ENCODE measurements around the gene PPM1J.
A peak's percentile ranks its signal among the peaks of the same experiment; 100 is the strongest.

The PPM1J gene, protein sequence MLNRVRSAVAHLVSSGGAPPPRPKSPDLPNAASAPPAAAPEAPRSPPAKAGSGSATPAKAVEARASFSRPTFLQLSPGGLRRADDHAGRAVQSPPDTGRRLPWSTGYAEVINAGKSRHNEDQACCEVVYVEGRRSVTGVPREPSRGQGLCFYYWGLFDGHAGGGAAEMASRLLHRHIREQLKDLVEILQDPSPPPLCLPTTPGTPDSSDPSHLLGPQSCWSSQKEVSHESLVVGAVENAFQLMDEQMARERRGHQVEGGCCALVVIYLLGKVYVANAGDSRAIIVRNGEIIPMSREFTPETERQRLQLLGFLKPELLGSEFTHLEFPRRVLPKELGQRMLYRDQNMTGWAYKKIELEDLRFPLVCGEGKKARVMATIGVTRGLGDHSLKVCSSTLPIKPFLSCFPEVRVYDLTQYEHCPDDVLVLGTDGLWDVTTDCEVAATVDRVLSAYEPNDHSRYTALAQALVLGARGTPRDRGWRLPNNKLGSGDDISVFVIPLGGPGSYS

DNA sequence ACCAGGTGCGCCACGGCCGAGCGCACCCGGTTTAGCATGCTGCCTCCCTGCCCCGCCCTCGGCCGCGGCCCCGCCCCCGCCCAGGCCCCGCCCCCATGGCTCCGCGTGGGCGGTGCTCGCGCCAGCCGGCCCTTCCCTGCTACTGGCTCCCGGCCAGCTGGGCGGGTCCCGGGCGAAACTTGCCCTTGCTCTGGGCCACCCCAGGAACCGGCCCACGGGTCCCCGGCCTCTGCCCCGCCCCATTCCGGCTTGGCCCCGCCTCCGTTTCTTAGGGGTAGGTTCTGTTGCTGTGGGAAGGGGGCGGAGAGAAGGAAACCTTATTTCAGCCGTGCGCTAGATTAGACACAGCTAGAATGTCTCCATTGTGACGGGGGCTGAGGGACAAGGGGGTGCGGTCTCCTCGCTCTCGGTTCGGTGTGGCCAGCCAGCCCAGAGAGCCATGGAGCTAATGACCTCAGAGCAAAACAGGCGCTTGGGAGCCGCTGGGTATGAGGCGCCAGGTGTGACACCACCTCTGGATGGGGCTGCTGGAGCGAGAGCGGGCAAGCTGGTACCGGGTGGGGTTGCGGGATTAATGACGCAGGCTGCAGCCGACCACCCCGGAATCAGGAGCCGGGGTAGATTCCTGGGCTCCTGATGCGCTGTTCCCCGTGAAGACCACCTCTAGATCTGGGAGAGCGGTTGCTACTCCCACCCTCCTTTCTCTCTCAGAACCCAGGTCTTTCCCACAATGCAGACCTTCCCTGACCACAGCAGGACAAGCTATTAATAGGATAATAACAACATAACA, at the start of gene PPM1J:
PPM1J (minus strand) TSS at position 69 of the 790 bp plus-strand sequence; CDS start at position 38, 31 bp downstream.
- peak within 1 kb of the TSS; percentile 76 for H3K4me3 ChIP-seq (ENCODE audit: low read depth, low read length)
- no peak within 1 kb of the TSS; the same call in 1 of the 2 replicates for H3K9ac ChIP-seq (ENCODE audit: low read depth, low read length)
- peaks cover 42% of the 10 kb centered on the region for H3K27me3 ChIP-seq (ENCODE audit: control insufficient read depth, insufficient read depth, low read length)

DNA sequence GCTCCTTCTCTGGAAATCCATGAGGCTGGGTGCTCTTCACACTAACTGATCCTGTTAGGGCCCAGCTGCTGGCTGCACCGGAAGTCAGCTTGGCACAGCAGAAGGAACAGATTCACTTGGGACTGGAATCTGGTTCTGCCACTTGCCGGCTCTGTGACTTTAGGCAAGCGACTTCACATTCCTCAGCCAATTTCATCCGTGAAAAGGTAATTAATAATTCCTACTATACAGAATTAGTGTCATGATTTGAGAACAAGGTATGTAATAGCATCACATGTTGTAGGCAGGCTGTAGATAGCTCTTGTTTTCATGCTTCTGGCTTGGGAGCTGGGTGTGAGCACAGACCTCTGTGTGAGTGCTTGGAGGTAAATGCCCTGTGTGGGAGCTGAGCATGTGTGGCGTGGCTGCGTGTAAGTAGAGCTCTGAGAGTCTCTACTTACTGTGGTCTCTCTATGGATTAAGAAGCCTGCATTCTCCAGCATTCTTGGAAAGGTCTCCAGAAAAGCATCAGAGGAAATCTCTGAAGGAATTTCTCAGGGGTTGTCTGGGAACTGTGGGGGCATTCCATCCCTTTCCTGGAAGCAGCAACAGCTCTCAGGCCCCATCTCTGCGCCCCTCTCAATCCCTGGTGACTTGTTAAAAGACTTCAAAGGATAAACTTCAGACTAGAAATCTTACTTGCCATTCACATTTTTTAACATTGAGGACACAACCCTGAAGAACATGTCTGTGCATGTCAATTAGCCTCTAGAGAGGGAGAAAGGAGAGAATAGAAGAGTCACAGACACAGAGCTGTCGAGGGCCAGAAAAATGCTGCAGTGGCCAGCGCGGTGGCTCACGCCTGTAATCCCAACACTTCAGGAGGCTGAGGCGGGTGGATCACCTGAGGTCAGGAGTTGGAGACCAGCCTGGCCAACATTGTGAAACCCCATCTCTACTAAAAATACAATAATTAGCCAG, 47.7 kb upstream of the PPM1J start:
- Histone ChIP-seq H3K9me3 (ENCODE audit: control insufficient read depth, insufficient read depth, low read length) (no peaks in the 10 kb centered on the region), H3K36me3 (ENCODE audit: control insufficient read depth, insufficient read depth, low read length) (no peaks in the 10 kb centered on the region), H3K4me1 (ENCODE audit: control insufficient read depth, insufficient read depth, low read length) (peaks cover 21% of the 10 kb centered on the region), H3K27ac (ENCODE audit: low read depth, low read length) (peak overlapping the region; percentile 70), H3K4me3 (ENCODE audit: low read depth, low read length) (no peak overlapping the region), H3K27me3 (ENCODE audit: control insufficient read depth, insufficient read depth, low read length) (no peaks in the 10 kb centered on the region), H3K9ac (ENCODE audit: low read depth, low read length) (no peak overlapping the region)

More for the DNA sequence above, at the start of gene PPM1J:
- Histone ChIP-seq H3K27ac (ENCODE audit: low read depth, low read length) (no peak within 1 kb of the TSS), H3K9me3 (ENCODE audit: control insufficient read depth, insufficient read depth, low read length) (no peaks in the 10 kb centered on the region), H3K4me1 (ENCODE audit: control insufficient read depth, insufficient read depth, low read length) (peaks cover 28% of the 10 kb centered on the region), H3K36me3 (ENCODE audit: control insufficient read depth, insufficient read depth, low read length) (peaks cover 4% of the 10 kb centered on the region; the same call in 1 of the 2 replicates)

DNA sequence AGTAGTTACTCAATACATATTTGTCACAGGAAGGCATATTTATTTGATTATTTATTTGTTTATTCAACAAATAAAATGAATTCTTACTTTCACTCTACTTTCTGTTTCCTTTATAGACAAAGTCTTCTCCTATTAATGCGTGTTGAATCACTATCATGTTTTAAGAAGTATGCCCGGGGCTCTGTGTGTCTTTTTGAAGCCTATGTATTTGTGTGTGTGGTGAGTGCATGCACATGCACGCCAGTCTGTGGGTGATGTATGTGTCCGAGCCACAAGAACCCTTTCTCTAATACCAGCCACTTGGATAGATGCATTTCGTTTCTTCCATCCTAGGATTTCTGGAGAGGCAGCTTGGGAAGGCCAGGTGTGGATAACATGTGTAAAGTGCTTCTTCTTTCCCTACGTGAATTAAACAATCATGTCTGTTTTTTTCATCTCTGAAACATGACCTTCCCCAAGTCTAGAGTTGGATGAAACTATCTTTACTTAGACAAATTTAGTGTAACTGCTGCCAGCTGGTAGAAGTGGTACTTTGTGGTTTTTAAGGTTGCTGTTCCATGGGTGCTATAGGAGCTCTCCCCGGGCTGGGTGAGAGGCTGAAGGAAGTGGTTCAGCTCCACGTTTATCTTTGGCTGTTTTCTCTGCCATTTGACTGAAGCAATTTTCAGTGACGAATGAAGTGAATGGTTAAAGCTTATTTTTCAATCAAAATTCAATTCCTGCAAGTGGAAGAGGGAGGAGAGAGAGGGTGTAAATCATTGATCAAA, 46.8 kb upstream of the PPM1J start:
- H3K27me3 ChIP-seq (ENCODE audit: control insufficient read depth, insufficient read depth, low read length), result no peaks in the 10 kb centered on the region
- H3K36me3 ChIP-seq (ENCODE audit: control insufficient read depth, insufficient read depth, low read length), result no peaks in the 10 kb centered on the region
- H3K9me3 ChIP-seq (ENCODE audit: control insufficient read depth, insufficient read depth, low read length), result no peaks in the 10 kb centered on the region
- peak overlapping the region; percentile 70 for H3K27ac ChIP-seq (ENCODE audit: low read depth, low read length)
- H3K4me1 ChIP-seq (ENCODE audit: control insufficient read depth, insufficient read depth, low read length), result peaks cover 21% of the 10 kb centered on the region
- H3K4me3 ChIP-seq (ENCODE audit: low read depth, low read length), result no peak overlapping the region
- no peak overlapping the region for H3K9ac ChIP-seq (ENCODE audit: low read depth, low read length)

DNA sequence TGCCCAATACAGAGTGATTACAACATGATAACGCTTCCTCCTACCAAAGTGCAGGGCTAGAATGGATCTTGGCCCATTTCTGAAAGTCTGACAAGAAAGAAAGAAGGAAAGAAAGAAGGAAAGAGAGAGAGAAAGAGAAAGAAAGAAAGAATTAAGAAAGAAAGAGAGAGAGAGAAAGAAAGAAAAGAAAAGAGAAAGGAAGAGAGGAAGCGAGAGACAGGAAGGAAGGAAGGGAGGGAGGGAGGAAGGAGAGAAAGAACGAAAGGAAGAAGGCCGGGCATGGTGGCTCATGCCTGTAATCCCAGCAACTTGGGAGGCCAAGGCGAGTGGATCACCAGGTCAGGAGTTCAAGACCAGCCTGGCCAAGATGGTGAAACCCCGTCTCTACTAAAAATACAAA, 44.1 kb upstream of the PPM1J start:
- H3K27me3 ChIP-seq (ENCODE audit: control insufficient read depth, insufficient read depth, low read length), result no peaks in the 10 kb centered on the region
- H3K27ac ChIP-seq (ENCODE audit: low read depth, low read length), result no peak overlapping the region
- H3K4me1 ChIP-seq (ENCODE audit: control insufficient read depth, insufficient read depth, low read length), result peaks cover 21% of the 10 kb centered on the region
- no peaks in the 10 kb centered on the region for H3K36me3 ChIP-seq (ENCODE audit: control insufficient read depth, insufficient read depth, low read length)
- no peak overlapping the region for H3K9ac ChIP-seq (ENCODE audit: low read depth, low read length)
- no peaks in the 10 kb centered on the region for H3K9me3 ChIP-seq (ENCODE audit: control insufficient read depth, insufficient read depth, low read length)
- no peak overlapping the region for H3K4me3 ChIP-seq (ENCODE audit: low read depth, low read length)

DNA sequence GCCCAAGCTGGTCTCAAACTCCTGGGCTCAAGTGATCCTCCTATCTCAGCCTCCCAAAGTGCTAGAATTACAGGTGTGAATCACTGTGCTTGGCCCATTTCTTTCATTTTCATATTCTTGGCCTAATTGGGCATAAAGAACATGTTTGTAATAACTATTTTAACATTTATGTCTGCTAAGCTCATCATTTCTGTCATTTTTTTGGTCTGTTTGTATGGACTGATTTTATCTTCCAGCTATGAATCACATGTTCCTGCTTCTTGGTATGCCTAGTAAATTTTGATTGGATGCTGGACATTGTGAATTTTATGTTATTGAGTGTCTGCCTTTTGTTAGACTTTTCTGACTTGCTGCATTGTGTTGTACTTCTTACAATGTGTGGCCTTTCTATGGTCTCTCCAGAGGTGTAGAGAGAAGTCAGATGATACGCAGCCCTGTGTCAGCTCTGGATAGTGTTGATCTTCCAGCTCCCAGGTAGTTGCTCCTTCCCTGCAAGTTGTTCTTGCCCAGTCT, 39.0 kb upstream of the PPM1J start:
- Histone ChIP-seq H3K9me3 (ENCODE audit: control insufficient read depth, insufficient read depth, low read length) (no peaks in the 10 kb centered on the region), H3K4me3 (ENCODE audit: low read depth, low read length) (no peak overlapping the region), H3K27me3 (ENCODE audit: control insufficient read depth, insufficient read depth, low read length) (no peaks in the 10 kb centered on the region), H3K27ac (ENCODE audit: low read depth, low read length) (no peak overlapping the region), H3K4me1 (ENCODE audit: control insufficient read depth, insufficient read depth, low read length) (peaks cover 5% of the 10 kb centered on the region), H3K36me3 (ENCODE audit: control insufficient read depth, insufficient read depth, low read length) (no peaks in the 10 kb centered on the region), H3K9ac (ENCODE audit: low read depth, low read length) (no peak overlapping the region)

DNA sequence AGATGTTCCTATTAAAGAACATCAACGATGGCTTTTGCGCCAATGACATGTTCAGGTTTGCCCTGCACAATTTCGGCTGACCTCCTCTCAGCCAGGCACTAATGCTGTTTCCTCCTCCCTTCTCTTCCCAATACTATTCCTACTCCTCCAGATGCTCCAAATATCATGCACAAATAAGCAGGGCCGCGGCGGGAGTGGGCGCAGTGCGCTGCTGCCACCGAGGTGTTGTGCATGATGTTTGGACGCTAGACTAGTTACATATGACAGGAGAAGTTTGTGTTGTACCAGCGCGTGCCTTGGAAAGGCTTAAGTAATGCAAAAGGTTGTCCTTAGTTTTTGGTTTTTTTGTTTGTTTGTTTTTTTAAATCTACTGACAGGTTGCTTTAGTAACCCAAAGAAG, 33.3 kb upstream of the PPM1J start:
- Histone ChIP-seq H3K9ac (ENCODE audit: low read depth, low read length) (no peak overlapping the region), H3K4me1 (ENCODE audit: control insufficient read depth, insufficient read depth, low read length) (no peaks in the 10 kb centered on the region), H3K27me3 (ENCODE audit: control insufficient read depth, insufficient read depth, low read length) (peaks cover 30% of the 10 kb centered on the region), H3K27ac (ENCODE audit: low read depth, low read length) (no peak overlapping the region), H3K4me3 (ENCODE audit: low read depth, low read length) (no peak overlapping the region), H3K36me3 (ENCODE audit: control insufficient read depth, insufficient read depth, low read length) (no peaks in the 10 kb centered on the region), H3K9me3 (ENCODE audit: control insufficient read depth, insufficient read depth, low read length) (no peaks in the 10 kb centered on the region)

DNA sequence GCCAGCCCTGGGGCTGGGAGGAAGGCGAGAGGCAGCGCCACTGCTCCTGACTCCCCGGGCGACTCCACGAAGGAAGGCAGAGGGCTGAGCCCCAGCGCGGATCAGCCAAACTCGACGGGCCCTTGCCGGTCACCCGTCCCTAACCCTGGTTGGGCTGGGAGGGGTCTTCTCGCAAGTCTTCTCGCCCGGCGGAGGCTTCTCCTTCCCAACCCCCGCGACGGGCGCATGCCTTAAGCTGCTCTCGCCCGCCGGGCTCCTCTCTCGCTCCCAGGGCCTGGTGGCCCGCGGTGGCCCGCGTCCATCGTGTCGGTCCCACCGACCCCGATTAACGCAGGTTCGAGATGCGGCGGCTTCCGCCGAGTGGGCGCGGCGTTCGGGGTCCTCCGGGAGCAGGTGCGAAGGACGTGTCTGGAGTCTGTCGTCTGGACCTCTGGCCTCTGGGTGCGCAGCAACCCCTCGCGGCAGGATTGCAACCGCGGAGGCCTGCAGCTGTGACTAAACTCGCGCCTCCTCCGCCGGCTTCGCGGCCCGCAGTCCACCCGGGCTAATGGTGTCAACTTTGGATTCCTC, 29.0 kb upstream of the PPM1J start:
- Histone ChIP-seq H3K4me3 (ENCODE audit: low read depth, low read length) (peak overlapping the region; percentile 58), H3K27me3 (ENCODE audit: control insufficient read depth, insufficient read depth, low read length) (peaks cover 44% of the 10 kb centered on the region), H3K27ac (ENCODE audit: low read depth, low read length) (no peak overlapping the region), H3K9ac (ENCODE audit: low read depth, low read length) (no peak overlapping the region), H3K36me3 (ENCODE audit: control insufficient read depth, insufficient read depth, low read length) (no peaks in the 10 kb centered on the region), H3K9me3 (ENCODE audit: control insufficient read depth, insufficient read depth, low read length) (no peaks in the 10 kb centered on the region), H3K4me1 (ENCODE audit: control insufficient read depth, insufficient read depth, low read length) (no peaks in the 10 kb centered on the region)

DNA sequence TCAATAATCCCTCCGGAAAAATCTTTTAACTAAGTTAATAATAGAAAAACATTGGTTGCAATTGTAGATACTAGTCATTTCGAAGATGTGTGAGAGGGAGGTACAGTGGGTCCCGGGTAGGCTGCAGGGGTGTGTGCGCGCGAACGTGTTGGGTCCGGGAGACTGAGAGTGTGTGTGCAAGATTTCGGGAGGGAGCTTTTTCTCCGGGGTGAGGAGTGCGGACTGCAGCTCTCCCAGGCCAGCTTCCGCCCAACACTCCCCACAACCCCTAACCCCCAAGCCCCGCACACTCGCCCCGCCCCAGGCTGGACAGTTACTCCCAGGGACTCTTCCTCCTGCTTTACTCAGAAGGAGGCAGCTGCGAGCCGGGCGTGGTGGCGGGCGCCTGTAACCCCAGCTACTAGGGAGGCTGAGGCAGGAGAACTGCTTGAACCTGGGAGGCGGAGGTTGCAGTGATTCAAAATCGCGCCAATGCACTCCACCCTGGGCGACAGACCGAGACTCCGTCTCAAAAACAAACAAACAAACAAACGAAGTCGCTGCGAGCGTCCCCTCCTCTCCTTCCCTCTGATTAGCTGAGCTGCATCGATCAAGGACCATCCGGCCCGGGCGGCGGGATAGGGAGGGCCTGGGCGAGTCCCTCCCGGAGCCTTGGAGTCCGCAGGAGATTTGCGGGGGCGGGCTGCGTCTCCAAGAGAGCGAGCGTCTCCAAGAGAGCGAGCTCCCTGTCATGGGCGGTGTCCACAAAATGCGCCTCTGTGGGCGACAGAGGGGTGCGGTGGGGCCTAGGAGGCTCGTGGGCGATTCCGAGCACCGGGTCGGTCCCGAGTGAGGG, 28.3 kb upstream of the PPM1J start:
- H3K36me3 ChIP-seq (ENCODE audit: control insufficient read depth, insufficient read depth, low read length), result no peaks in the 10 kb centered on the region
- peak overlapping the region; percentile 58 for H3K4me3 ChIP-seq (ENCODE audit: low read depth, low read length)
- H3K27ac ChIP-seq (ENCODE audit: low read depth, low read length), result no peak overlapping the region
- H3K9ac ChIP-seq (ENCODE audit: low read depth, low read length), result no peak overlapping the region
- no peaks in the 10 kb centered on the region for H3K4me1 ChIP-seq (ENCODE audit: control insufficient read depth, insufficient read depth, low read length)
- H3K27me3 ChIP-seq (ENCODE audit: control insufficient read depth, insufficient read depth, low read length), result peaks cover 44% of the 10 kb centered on the region
- H3K9me3 ChIP-seq (ENCODE audit: control insufficient read depth, insufficient read depth, low read length), result no peaks in the 10 kb centered on the region

DNA sequence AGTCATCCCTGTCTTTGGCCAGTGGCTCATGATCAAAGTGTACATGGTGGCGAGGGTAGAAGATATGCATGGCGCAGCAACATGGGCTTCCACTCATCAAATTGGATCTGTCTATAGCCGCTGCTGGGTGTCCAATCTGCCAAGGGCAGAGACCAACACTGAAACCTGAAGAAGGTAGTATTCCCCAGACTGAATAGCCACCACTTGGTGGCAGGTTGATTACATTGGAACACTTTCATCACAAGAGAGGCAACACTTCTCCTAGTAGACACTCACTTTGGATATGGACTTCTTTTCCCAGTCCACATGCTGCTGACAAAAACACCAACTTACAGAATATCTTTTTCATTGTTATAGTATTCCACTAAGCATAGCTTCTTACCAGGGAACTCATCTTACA, 22.4 kb upstream of the PPM1J start:
- Histone ChIP-seq H3K36me3 (ENCODE audit: control insufficient read depth, insufficient read depth, low read length) (no peaks in the 10 kb centered on the region), H3K27ac (ENCODE audit: low read depth, low read length) (no peak overlapping the region), H3K9me3 (ENCODE audit: control insufficient read depth, insufficient read depth, low read length) (no peaks in the 10 kb centered on the region), H3K27me3 (ENCODE audit: control insufficient read depth, insufficient read depth, low read length) (0 out of 2 replicates have a peak, but pooled peaks cover 8% of the 10 kb centered on the region), H3K4me3 (ENCODE audit: low read depth, low read length) (no peak overlapping the region), H3K4me1 (ENCODE audit: control insufficient read depth, insufficient read depth, low read length) (no peaks in the 10 kb centered on the region), H3K9ac (ENCODE audit: low read depth, low read length) (no peak overlapping the region)

Data from HUES48 (cell line).